GM12878 (cell line): ENCODE results near the gene CASP10. TPM values are rescaled to one million over a fixed set of nuclear protein-coding genes. Genes with fewer than 3 reads are reported as not detected.
A peak's percentile ranks its signal among the peaks of the same experiment; 100 is the strongest.

ENCODE experiments used
- ATAC-seq: fragments of 200-7000 bp; cut with Tn5 transposase; 3 replicates; pipeline ENCODE4 v1.9.1; 2020; ENCODE audit warnings: mild to moderate bottlenecking, moderate library complexity
- BruUV-seq: library from RNA; stranded (reverse); fragments of 400-500 nt; replicated peaks from 2 replicates; lab custom pipeline; 2021; lab: Mats Ljungman, UMichigan
- CTCF ChIA-PET: fragments of 300-600 bp; sonication (Branson Sonifier 250); formaldehyde crosslinking; extraction: SDS; loops from one replicate; lab custom pipeline; 2021; ENCODE audit warnings: inconsistent platforms; lab: Yijun Ruan, JAX
- POLR2A ChIA-PET: fragments of 350-600 bp; formaldehyde crosslinking; extraction: SDS; loops from one replicate; lab custom pipeline; 2021; ENCODE audit warnings: inconsistent platforms; lab: Charles Lee
- RAD21 ChIA-PET: fragments of 300-600 bp; sonication (Branson Sonifier 250); formaldehyde crosslinking; loops from one replicate; lab custom pipeline; 2023; ENCODE audit warnings: antibody characterized with exemption; ENCODE audit not compliant: unreplicated experiment; lab: Charles Lee
- SMC1A ChIA-PET: fragments of 300-600 bp; sonication (Branson Sonifier 250); formaldehyde crosslinking; loops from one replicate; lab custom pipeline; 2023; ENCODE audit not compliant: unreplicated experiment, uncharacterized antibody; lab: Charles Lee
- DNase-seq: peaks from one replicate; pipeline ENCODE4 v3.0.0-alpha.2; 2011; ENCODE audit warnings: low read depth, low spot score
- FAIRE-seq: peaks from 3 replicates; lab custom pipeline; 2011; peaks lifted over from hg19 to GRCh38; lab: Jason Lieb, UNC
- H2AFZ ChIP-seq: 2 replicates; pipeline ENCODE4 v1.6.0; 2011; ENCODE audit warnings: low read depth, low read length, control low read depth; ENCODE audit not compliant: control insufficient read depth
- H3K27ac ChIP-seq: 2 replicates; pipeline ENCODE4 v1.5.1; 2011; ENCODE audit warnings: control low read depth; ENCODE audit not compliant: control insufficient read depth, insufficient read depth
- H3K27me3 ChIP-seq, 2 experiments: replicated peaks in 1 of 2; 2 replicates each; pipeline versions ENCODE4 v1.6.0 to v1.6.1; 2011; ENCODE audit warnings: low read length in 1 of 2; ENCODE audit not compliant: control insufficient read depth in 2 of 2, insufficient read depth in 2 of 2
- H3K36me3 ChIP-seq, 2 experiments: 2 replicates each; pipeline ENCODE4 v1.5.1; 2011; ENCODE audit warnings: low read length in 1 of 2; ENCODE audit not compliant: control insufficient read depth in 2 of 2, insufficient read depth in 2 of 2
- H3K4me1 ChIP-seq: 2 replicates; pipeline ENCODE4 v1.6.1; 2011; ENCODE audit warnings: mild to moderate bottlenecking, low read length, moderate library complexity, mixed read lengths; ENCODE audit not compliant: control insufficient read depth, insufficient read depth
- H3K4me2 ChIP-seq: 2 replicates; pipeline ENCODE4 v1.6.0; 2011; ENCODE audit warnings: control low read depth; ENCODE audit not compliant: control insufficient read depth, insufficient read depth
- H3K4me3 ChIP-seq: fragments of 200-600 bp; sonication (generic); 2 replicates; pipeline ENCODE4 v1.5.1; 2016
- H3K79me2 ChIP-seq: 2 replicates; pipeline ENCODE4 v1.6.0; 2011; ENCODE audit warnings: low read length; ENCODE audit not compliant: control insufficient read depth, insufficient read depth
- H3K9ac ChIP-seq: 2 replicates; pipeline ENCODE4 v1.8.0; 2011; ENCODE audit warnings: low read length, control low read depth, mixed read lengths; ENCODE audit not compliant: control insufficient read depth, insufficient read depth
- H3K9me3 ChIP-seq: replicated peaks from 3 replicates; pipeline ENCODE4 v1.5.1; 2011; ENCODE audit warnings: mild to moderate bottlenecking, low read length; ENCODE audit not compliant: control insufficient read depth, insufficient read depth
- H4K20me1 ChIP-seq: 2 replicates; pipeline ENCODE4 v1.6.0; 2011; ENCODE audit not compliant: control insufficient read depth, insufficient read depth
- ATF7 ChIP-seq: fragments of 450-650 bp; IDR thresholded peaks from 2 replicates; pipeline ENCODE4 v1.6.1; 2016; ENCODE audit warnings: low read depth, mild to moderate bottlenecking
- BHLHE40 ChIP-seq, 2 experiments: fragments of 450-650 bp in 1 of 2; IDR thresholded peaks; 2 replicates each; pipeline ENCODE4 v1.6.1; 2011 to 2017; ENCODE audit warnings: low read depth in 2 of 2, borderline replicate concordance in 1 of 2, improper control_type of control experiment in 1 of 2, low read length in 1 of 2, mild to moderate bottlenecking in 1 of 2
- CBX5 ChIP-seq: sonication (generic); IDR thresholded peaks from 2 replicates; pipeline ENCODE4 v1.6.1; 2016; ENCODE audit warnings: low read depth, moderate library complexity, mild to moderate bottlenecking, inconsistent platforms
- CHD4 ChIP-seq: fragments of 200-600 bp; sonication (generic); IDR thresholded peaks from 2 replicates; pipeline ENCODE4 v1.6.1; 2016; ENCODE audit warnings: mild to moderate bottlenecking
- HDGF ChIP-seq: fragments of 450-650 bp; IDR thresholded peaks from 2 replicates; pipeline ENCODE4 v1.6.1; 2016; ENCODE audit warnings: antibody characterized with exemption
- IRF5 ChIP-seq: fragments of 450-650 bp; IDR thresholded peaks from 2 replicates; pipeline ENCODE4 v1.6.1; 2017; ENCODE audit warnings: borderline replicate concordance
- MEF2B ChIP-seq: fragments of 450-650 bp; IDR thresholded peaks from 2 replicates; pipeline ENCODE4 v1.6.1; 2018; ENCODE audit warnings: mild to moderate bottlenecking, moderate library complexity; ENCODE audit not compliant: partially characterized antibody, poor library complexity, severe bottlenecking
- MTA3 ChIP-seq: IDR thresholded peaks from 2 replicates; pipeline ENCODE4 v1.6.1; 2012; ENCODE audit warnings: low read length, inconsistent platforms, borderline replicate concordance
- NFXL1 ChIP-seq: fragments of 450-650 bp; IDR thresholded peaks from 2 replicates; pipeline ENCODE4 v1.6.1; 2017; ENCODE audit warnings: antibody characterized with exemption, mild to moderate bottlenecking, borderline replicate concordance
- NRF1 ChIP-seq: conservative IDR thresholded peaks from 2 replicates; pipeline ENCODE4 v1.6.1; 2011; ENCODE audit warnings: mild to moderate bottlenecking, low read depth, low read length, improper control_type of control experiment
- PKNOX1 ChIP-seq: fragments of 450-650 bp; IDR thresholded peaks from 2 replicates; pipeline ENCODE4 v1.6.1; 2016; ENCODE audit warnings: mild to moderate bottlenecking
- POLR2A ChIP-seq: IDR thresholded peaks from 2 replicates; pipeline ENCODE4 v1.6.1; 2011; ENCODE audit warnings: low read depth, mild to moderate bottlenecking, low read length
- POU2F2 ChIP-seq: IDR thresholded peaks from 3 replicates; pipeline ENCODE4 v1.6.1; 2011; ENCODE audit warnings: low read depth, mild to moderate bottlenecking, low read length, borderline replicate concordance
- RAD51 ChIP-seq: fragments of 450-650 bp; IDR thresholded peaks from 2 replicates; pipeline ENCODE4 v1.6.1; 2016; ENCODE audit warnings: moderate library complexity, mild to moderate bottlenecking, inconsistent platforms
- SIN3A ChIP-seq: IDR thresholded peaks from 2 replicates; pipeline ENCODE4 v1.6.1; 2012; ENCODE audit warnings: low read depth, low read length, improper control_type of control experiment
- SMAD1 ChIP-seq: fragments of 450-650 bp; IDR thresholded peaks from 2 replicates; pipeline ENCODE4 v1.6.1; 2018; ENCODE audit warnings: mild to moderate bottlenecking, low read depth; ENCODE audit not compliant: partially characterized antibody
- SMAD5 ChIP-seq: IDR thresholded peaks from 2 replicates; pipeline ENCODE4 v1.6.1; 2016; ENCODE audit warnings: antibody characterized with exemption, low read depth
- SMARCA5 ChIP-seq: fragments of 450-650 bp; IDR thresholded peaks from 2 replicates; pipeline ENCODE4 v1.6.1; 2017; ENCODE audit warnings: mild to moderate bottlenecking
- TCF12 ChIP-seq: IDR thresholded peaks from 2 replicates; pipeline ENCODE4 v1.6.1; 2011; ENCODE audit warnings: low read depth, mild to moderate bottlenecking, low read length
- WGBS: methylation state at CpG from one replicate; pipeline ENCODE4 v1.1.6; 2016; ENCODE audit warnings: low lambda C conversion rate; ENCODE audit not compliant: insufficient replicate concordance, insufficient coverage; ENCODE audit errors: missing lambda C conversion rate; 5-methylcytosine and 5-hydroxymethylcytosine counted together
- in situ Hi-C: fragments of 300-500 bp; cut with MboI; formaldehyde crosslinking; loops from 9 replicates; pipeline ENCODE4 v1.14.3; 2018; ENCODE audit warnings: mixed read lengths
- intact Hi-C: fragments of 100-400 bp; cut with micrococcal nuclease; formaldehyde crosslinking; loops from one replicate; pipeline ENCODE4 v1.14.2; 2022; ENCODE audit not compliant: unreplicated experiment
- polyA plus RNA-seq, 11 experiments: library from polyadenylated mRNA; depleted of rRNA in 4 of 11; unstranded in 6 of 11; stranded (reverse) in 5 of 11; fragments of >200 nt; fragmentation: Nextera tagmentation in 4 of 11; fragmentation: Illumina TruSeq in 1 of 11; extraction: Ambion mirVana in 4 of 11; extraction: Trizol in 1 of 11; gene quantifications; 1 replicate in 1 of 11; 2 replicates in 10 of 11; pipeline versions ENCODE4 v1.2.1 to v1.2.3, GENCODE V29; 2011 to 2016; ENCODE audit warnings: inconsistent platforms in 2 of 11, missing spikeins in 2 of 11, low read depth in 1 of 11
- total RNA-seq, 4 experiments: library from RNA; depleted of rRNA in 3 of 4; stranded (reverse); fragments of >200 nt in 3 of 4; fragmentation: Illumina TruSeq in 1 of 4; extraction: Trizol in 1 of 4; gene quantifications; 2 replicates each; pipeline versions ENCODE4 v1.2.1 to v1.2.3, GENCODE V29; 2013 to 2021
- TF ChIP-seq, protein P1 (sequence below), 3 experiments: IDR thresholded peaks in 2 of 3; conservative IDR thresholded peaks in 1 of 3; 2 replicates each; pipeline ENCODE4 v1.5.1; 2011; ENCODE audit warnings: low read depth in 3 of 3, low read length in 3 of 3, mild to moderate bottlenecking in 3 of 3, control low read depth in 2 of 3, moderate library complexity in 2 of 3, inconsistent platforms in 1 of 3, mixed read lengths in 1 of 3; ENCODE audit not compliant: control insufficient read depth in 2 of 3, insufficient read depth in 1 of 3; ENCODE audit errors: extremely low read depth in 1 of 3

CASP10 gene
- total and polyA plus RNA-seq, 10 of the 15 experiments (the other 5 are each of a cell fraction or from before 2014, with no cell fraction given), result 7.2 to 14.1 (median 10.8) TPM

DNA sequence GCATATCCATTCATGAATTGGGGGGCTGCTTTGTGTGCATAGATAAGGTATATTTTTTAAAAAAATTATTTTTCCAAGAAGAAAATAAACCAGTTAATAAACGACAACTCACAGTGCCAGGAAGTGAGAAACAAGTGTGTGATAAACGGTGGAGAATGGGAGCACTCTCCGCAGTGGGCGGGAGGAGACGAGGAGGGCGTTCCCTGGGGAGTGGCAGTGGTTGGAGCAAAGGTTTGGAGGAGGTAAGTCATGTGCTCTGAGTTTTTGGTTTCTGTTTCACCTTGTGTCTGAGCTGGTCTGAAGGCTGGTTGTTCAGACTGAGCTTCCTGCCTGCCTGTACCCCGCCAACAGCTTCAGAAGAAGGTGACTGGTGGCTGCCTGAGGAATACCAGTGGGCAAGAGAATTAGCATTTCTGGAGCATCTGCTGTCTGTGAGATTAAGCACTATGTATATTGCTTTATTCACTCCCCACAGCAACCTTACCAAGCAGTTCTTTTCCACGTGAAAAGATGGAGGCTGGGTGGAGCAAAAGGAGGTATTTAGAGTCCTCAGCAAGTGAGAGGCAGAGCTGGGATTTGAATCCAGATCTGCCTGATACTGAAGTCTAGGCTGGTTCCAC lies 50.4 kb downstream of the CASP10 start:
- FAIRE-seq (peak; percentile 84), DNase-seq (peak; percentile 91), ATAC-seq (peak; percentile 92)
- Histone ChIP-seq H3K4me2 (peak overlapping the region; percentile 67), H3K27me3 (no peaks in the 10 kb centered on the region), H3K9me3 (no peaks in the 10 kb centered on the region), H3K4me1 (peaks cover 18% of the 10 kb centered on the region), H3K79me2 (peaks cover 35% of the 10 kb centered on the region), H2AFZ (peak overlapping the region; percentile 75), H4K20me1 (no peaks in the 10 kb centered on the region), H3K27ac (peak overlapping the region; percentile 88), H3K9ac (peak overlapping the region; percentile 62), H3K4me3 (peak overlapping the region; percentile 96), H3K36me3 (peaks cover 0 to 6% of the 10 kb centered on the region in 2 experiments; a peak in 2 of 4 replicates)
- ChIA-PET RAD21 (interaction anchor here (0.7 to 4.6 kb wide), 29 partner anchors 10 to 419 kb away, joined by 3 to 279 read pairs (median 16); partner anchors contain the start of genes CASP10, CASP8, NDUFB3 and NIF3L1), POLR2A (interaction anchor here (0.6 to 3.2 kb wide), 23 partner anchors 10 to 768 kb away, joined by 3 to 69 read pairs (median 4); partner anchors contain the start of genes CASP10, CASP8, CLK1 and NIF3L1), SMC1A (interaction anchor here (0.6 to 4.6 kb wide), 38 partner anchors 9 to 1005 kb away, joined by 3 to 285 read pairs (median 7); partner anchors contain the start of genes CASP10, CASP8, FLACC1 and NIF3L1), CTCF (interaction anchor here (0.6 to 4.6 kb wide), 38 partner anchors 9 to 772 kb away, joined by 3 to 390 read pairs (median 13); partner anchors contain the start of genes ALS2, CASP10, CASP8 and CFLAR)
- BruUV-seq, result no TSS peak
- in situ Hi-C loops, result loop anchor here (5.0 kb wide), 1 partner anchor 326 kb away; no protein-coding TSS in a partner anchor
- WGBS, result under 1% methylated on average over 8 of the region's 8 CpGs
- intact Hi-C loops, result loop anchor here (2.0 to 10.0 kb wide), 8 partner anchors 107 to 941 kb away; partner anchors contain the start of genes ALS2, NIF3L1, ORC2 and PPIL3
- TF ChIP-seq POU2F2 (peak; percentile 61; the same call in 2 of the 3 replicates), NFXL1 (no peak; the same call in 1 of the 2 replicates), CHD4 (no peak), ATF7 (peak; percentile 35; the same call in 1 of the 2 replicates), HDGF (peak; percentile 84), SMAD1 (no peak), BHLHE40 (IDR thresholded peaks at IDR 0.05; ENCODE audit: borderline replicate concordance in 1 of 2, low read depth in 2 of 2, low read length in 1 of 2) (peak; percentile 79 to 82), IRF5 (no peak), RAD51 (peak; percentile 89), MEF2B (peak; percentile 91), SMARCA5 (no peak), MTA3 (no peak), TCF12 (0 out of 2 replicates have a peak, but pooled peaks have one; percentile 17), SMAD5 (peak; percentile 90), PKNOX1 (peak; percentile 77), POLR2A (peak; percentile 90), NRF1 (no peak), SIN3A (peak; percentile 90), CBX5 (0 out of 2 replicates have a peak, but pooled peaks have one; percentile 61)
- TF ChIP-seq, protein P1, sequence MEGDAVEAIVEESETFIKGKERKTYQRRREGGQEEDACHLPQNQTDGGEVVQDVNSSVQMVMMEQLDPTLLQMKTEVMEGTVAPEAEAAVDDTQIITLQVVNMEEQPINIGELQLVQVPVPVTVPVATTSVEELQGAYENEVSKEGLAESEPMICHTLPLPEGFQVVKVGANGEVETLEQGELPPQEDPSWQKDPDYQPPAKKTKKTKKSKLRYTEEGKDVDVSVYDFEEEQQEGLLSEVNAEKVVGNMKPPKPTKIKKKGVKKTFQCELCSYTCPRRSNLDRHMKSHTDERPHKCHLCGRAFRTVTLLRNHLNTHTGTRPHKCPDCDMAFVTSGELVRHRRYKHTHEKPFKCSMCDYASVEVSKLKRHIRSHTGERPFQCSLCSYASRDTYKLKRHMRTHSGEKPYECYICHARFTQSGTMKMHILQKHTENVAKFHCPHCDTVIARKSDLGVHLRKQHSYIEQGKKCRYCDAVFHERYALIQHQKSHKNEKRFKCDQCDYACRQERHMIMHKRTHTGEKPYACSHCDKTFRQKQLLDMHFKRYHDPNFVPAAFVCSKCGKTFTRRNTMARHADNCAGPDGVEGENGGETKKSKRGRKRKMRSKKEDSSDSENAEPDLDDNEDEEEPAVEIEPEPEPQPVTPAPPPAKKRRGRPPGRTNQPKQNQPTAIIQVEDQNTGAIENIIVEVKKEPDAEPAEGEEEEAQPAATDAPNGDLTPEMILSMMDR (IDR thresholded peaks at IDR 0.05 in 2 of 3, conservative IDR thresholded peaks at IDR 0.05 in 1 of 3; ENCODE audit: control insufficient read depth in 2 of 3, extremely low read depth in 1 of 3, insufficient read depth in 1 of 3, low read depth in 3 of 3, low read length in 3 of 3), result 0 out of 6 replicates have a peak, but pooled peaks of 1 of the 3 experiments have one; percentile 6
